IMR-90 (cell line): Measurements from ENCODE around the gene KPRP. TPM values are rescaled to one million over a fixed set of nuclear protein-coding genes. Genes with fewer than 3 reads are reported as not detected.

Experiments used
- ATAC-seq: fragments of 200-7000 bp; cut with Tn5 transposase; 2 replicates; pipeline ENCODE4 v1.9.1; 2020; ENCODE audit warnings: low read depth, mild to moderate bottlenecking, moderate library complexity
- BruUV-seq: library from RNA; stranded (reverse); fragments of 400-500 nt; replicated peaks from 2 replicates; lab custom pipeline; 2021; lab: Mats Ljungman, UMichigan
- CTCF ChIA-PET: fragments of 300-600 bp; formaldehyde crosslinking; extraction: SDS; loops from one replicate; lab custom pipeline; 2021; ENCODE audit warnings: antibody characterized with exemption; lab: Yijun Ruan, JAX
- POLR2A ChIA-PET: fragments of 300-600 bp; sonication (Branson Sonifier 250); formaldehyde crosslinking; loops from one replicate; lab custom pipeline; 2022; ENCODE audit warnings: antibody characterized with exemption; ENCODE audit not compliant: unreplicated experiment; lab: Charles Lee
- DNase-seq: peaks from one replicate; pipeline ENCODE4 v3.0.0; 2013
- H2AFZ ChIP-seq: replicated peaks from 2 replicates; pipeline ENCODE3; 2013; ENCODE audit warnings: low read length, mild to moderate bottlenecking; ENCODE audit not compliant: poor library complexity
- H2AK5ac ChIP-seq: 2 replicates; pipeline ENCODE4 v1.6.1; 2013; ENCODE audit warnings: low read depth, low read length, inconsistent platforms
- H2AK9ac ChIP-seq: replicated peaks from 2 replicates; pipeline ENCODE3; 2013; ENCODE audit warnings: mild to moderate bottlenecking, low read depth, low read length, moderate library complexity; ENCODE audit not compliant: poor library complexity
- H2BK120ac ChIP-seq: 2 replicates; pipeline ENCODE4 v1.6.1; 2013; ENCODE audit warnings: low read depth, low read length, inconsistent platforms
- H2BK15ac ChIP-seq: 3 replicates; pipeline ENCODE4 v1.6.1; 2013; ENCODE audit warnings: low read depth, low read length, inconsistent platforms
- H2BK20ac ChIP-seq: 2 replicates; pipeline ENCODE4 v1.6.1; 2013; ENCODE audit warnings: low read depth, mild to moderate bottlenecking, inconsistent platforms, low read length, moderate library complexity
- H2BK5ac ChIP-seq: 2 replicates; pipeline ENCODE4 v1.6.1; 2013; ENCODE audit warnings: mild to moderate bottlenecking, low read depth, low read length, inconsistent platforms; ENCODE audit not compliant: poor library complexity, severe bottlenecking
- H3K14ac ChIP-seq: replicated peaks from 2 replicates; pipeline ENCODE4 v1.6.1; 2013; ENCODE audit warnings: low read depth, low read length, inconsistent platforms
- H3K18ac ChIP-seq: 2 replicates; pipeline ENCODE4 v1.6.1; 2013; ENCODE audit warnings: low read depth, low read length, control low read depth
- H3K23ac ChIP-seq: 2 replicates; pipeline ENCODE4 v1.6.1; 2013; ENCODE audit warnings: low read depth, low read length, inconsistent platforms
- H3K27ac ChIP-seq: 2 replicates; pipeline ENCODE4 v1.5.1; 2013; ENCODE audit warnings: mild to moderate bottlenecking, control low read depth, low read length; ENCODE audit not compliant: insufficient read depth
- H3K27me3 ChIP-seq: 2 replicates; pipeline ENCODE4 v1.6.1; 2013; ENCODE audit warnings: low read length; ENCODE audit not compliant: control insufficient read depth, insufficient read depth
- H3K36me3 ChIP-seq: 2 replicates; pipeline ENCODE4 v1.6.1; 2013; ENCODE audit warnings: low read length, mixed read lengths; ENCODE audit not compliant: control insufficient read depth, insufficient read depth
- H3K4ac ChIP-seq: 2 replicates; pipeline ENCODE4 v1.6.1; 2013; ENCODE audit warnings: low read depth, low read length, inconsistent platforms
- H3K4me1 ChIP-seq: 2 replicates; pipeline ENCODE4 v1.6.1; 2013; ENCODE audit warnings: low read length, mixed read lengths; ENCODE audit not compliant: control insufficient read depth, insufficient read depth
- H3K4me2 ChIP-seq: 2 replicates; pipeline ENCODE4 v1.6.1; 2013; ENCODE audit warnings: low read depth, mild to moderate bottlenecking, control low read depth, low read length, moderate library complexity
- H3K4me3 ChIP-seq: 2 replicates; pipeline ENCODE4 v1.5.1; 2013; ENCODE audit warnings: low read depth, mild to moderate bottlenecking, control low read depth, low read length, moderate library complexity; ENCODE audit not compliant: insufficient read depth
- H3K56ac ChIP-seq: 2 replicates; pipeline ENCODE4 v1.6.1; 2013; ENCODE audit warnings: low read length, inconsistent platforms; ENCODE audit not compliant: insufficient read depth; ENCODE audit errors: extremely low read depth
- H3K79me1 ChIP-seq, 2 experiments: 2 replicates each; pipeline ENCODE4 v1.6.1; 2013; ENCODE audit warnings: low read length in 2 of 2, inconsistent platforms in 1 of 2, low read depth in 1 of 2
- H3K9ac ChIP-seq: 2 replicates; pipeline ENCODE4 v1.6.1; 2013; ENCODE audit warnings: low read depth, low read length, control low read depth
- H3K9me1 ChIP-seq: 2 replicates; pipeline ENCODE4 v1.6.1; 2013; ENCODE audit warnings: low read length, inconsistent platforms; ENCODE audit not compliant: insufficient read depth
- H3K9me3 ChIP-seq: 2 replicates; pipeline ENCODE4 v1.6.1; 2013; ENCODE audit warnings: low read length; ENCODE audit not compliant: control insufficient read depth, insufficient read depth
- H4K20me1 ChIP-seq: 2 replicates; pipeline ENCODE4 v1.6.1; 2013; ENCODE audit warnings: low read length, inconsistent platforms; ENCODE audit not compliant: insufficient read depth
- H4K5ac ChIP-seq: 2 replicates; pipeline ENCODE4 v1.6.1; 2013; ENCODE audit warnings: mild to moderate bottlenecking, low read depth, low read length, control low read depth
- H4K8ac ChIP-seq, 2 experiments: 2 replicates each; pipeline ENCODE4 v1.6.1; 2013; ENCODE audit warnings: low read depth in 2 of 2, low read length in 2 of 2, control low read depth in 1 of 2, inconsistent platforms in 1 of 2
- H4K91ac ChIP-seq: 2 replicates; pipeline ENCODE4 v1.6.1; 2013; ENCODE audit warnings: low read depth, low read length, inconsistent platforms; ENCODE audit not compliant: insufficient read depth
- BHLHE40 ChIP-seq: fragments of 150-350 bp; IDR thresholded peaks from 2 replicates; pipeline ENCODE4 v1.6.1; 2016; ENCODE audit warnings: mild to moderate bottlenecking, low read depth, low read length
- CEBPB ChIP-seq: IDR thresholded peaks from 2 replicates; pipeline ENCODE4 v1.6.1; 2012; ENCODE audit warnings: low read depth, low read length, improper control_type of control experiment
- CHD1 ChIP-seq: IDR thresholded peaks from 2 replicates; pipeline ENCODE4 v1.6.1; 2012; ENCODE audit warnings: low read depth, low read length, improper control_type of control experiment
- CTCF ChIP-seq: conservative IDR thresholded peaks from 2 replicates; pipeline ENCODE4 v1.5.1; 2012; ENCODE audit warnings: mild to moderate bottlenecking, low read depth, low read length, improper control_type of control experiment
- MAZ ChIP-seq: IDR thresholded peaks from 2 replicates; pipeline ENCODE4 v1.6.1; 2012; ENCODE audit warnings: low read depth, mild to moderate bottlenecking, low read length, improper control_type of control experiment, moderate library complexity, borderline replicate concordance
- MXI1 ChIP-seq: IDR thresholded peaks from 2 replicates; pipeline ENCODE4 v1.6.1; 2012; ENCODE audit warnings: low read depth, mild to moderate bottlenecking, low read length, moderate library complexity, borderline replicate concordance
- NFE2L2 ChIP-seq: fragments of 150-350 bp; IDR thresholded peaks from 2 replicates; pipeline ENCODE4 v1.6.1; 2016; ENCODE audit warnings: low read depth, mild to moderate bottlenecking, low read length
- POLR2A ChIP-seq: IDR thresholded peaks from 2 replicates; pipeline ENCODE4 v1.6.1; 2012; ENCODE audit warnings: mild to moderate bottlenecking, low read depth, low read length
- RAD21 ChIP-seq: IDR thresholded peaks from 2 replicates; pipeline ENCODE4 v1.6.1; 2012; ENCODE audit warnings: low read length, improper control_type of control experiment
- RCOR1 ChIP-seq: IDR thresholded peaks from 2 replicates; pipeline ENCODE4 v1.6.1; 2012; ENCODE audit warnings: mild to moderate bottlenecking, low read length, improper control_type of control experiment; ENCODE audit not compliant: insufficient replicate concordance
- SMC3 ChIP-seq: fragments of 150-350 bp; IDR thresholded peaks from 2 replicates; pipeline ENCODE4 v1.6.1; 2016; ENCODE audit warnings: low read depth, mild to moderate bottlenecking, antibody characterized with exemption, low read length, moderate library complexity
- WGBS, 2 experiments: methylation state at CpG; one replicate each; pipeline versions ENCODE4 v1.1.5 to v1.1.7; 2013; ENCODE audit warnings: missing lambda C conversion rate in 2 of 2; ENCODE audit not compliant: insufficient read length in 1 of 2; ENCODE audit errors: extremely low coverage in 2 of 2; 5-methylcytosine and 5-hydroxymethylcytosine counted together
- dilution Hi-C: fragments of 300-500 bp; cut with HindIII; formaldehyde crosslinking; loops from one replicate; pipeline ENCODE4 v1.14.3; 2018; ENCODE audit warnings: low sequenced_read_pairs; ENCODE audit not compliant: unreplicated experiment
- in situ Hi-C: fragments of 300-500 bp; cut with MboI; formaldehyde crosslinking; loops from 3 replicates; pipeline ENCODE4 v1.14.3; 2019; ENCODE audit warnings: low sequenced_read_pairs, inconsistent platforms, mixed read lengths
- intact Hi-C: fragments of 100-400 bp; cut with micrococcal nuclease; formaldehyde crosslinking; loops from 2 replicates; pipeline ENCODE4 v1.10.0; 2022
- polyA plus RNA-seq, 3 experiments: library from polyadenylated mRNA; depleted of rRNA; stranded (reverse); fragments of >200 nt; gene quantifications; 2 replicates each; pipeline ENCODE4 v1.2.3, GENCODE V29; 2012; ENCODE audit warnings: low replicate concordance in 1 of 3
- total RNA-seq: library from RNA; depleted of rRNA; stranded (reverse); fragments of >200 nt; gene quantifications from 2 replicates; pipeline ENCODE4 v1.2.3, GENCODE V29; 2012
- TF ChIP-seq, protein P1 (sequence below): fragments of 150-350 bp; IDR thresholded peaks from 2 replicates; pipeline ENCODE4 v1.6.1; 2016; ENCODE audit warnings: low read depth, mild to moderate bottlenecking, low read length, moderate library complexity, borderline replicate concordance

Gene KPRP
- total and polyA plus RNA-seq, 2 of the 4 experiments (the other 2 are of a cell fraction) = not detected

DNA sequence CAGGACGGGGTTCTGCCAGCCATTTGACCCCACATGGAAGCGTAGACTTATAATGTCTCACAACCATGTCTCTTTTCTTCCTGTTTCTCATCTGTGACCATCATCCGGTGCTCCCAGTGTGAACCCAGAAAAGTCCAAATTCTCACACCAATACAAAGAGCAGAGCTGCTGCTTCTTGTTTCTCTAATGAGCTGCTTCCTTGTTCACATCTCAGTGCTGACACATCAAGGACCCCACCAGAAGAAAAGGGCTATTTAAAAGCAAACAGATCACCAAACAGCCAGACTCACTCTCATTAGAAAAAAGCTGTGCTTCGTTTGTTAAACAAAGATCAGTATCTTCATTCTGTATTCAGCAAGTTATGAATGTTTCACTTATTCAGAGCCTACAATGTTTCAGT, 37.9 kb downstream of the KPRP start:
- Histone ChIP-seq H3K9me1 (no peaks in the 10 kb centered on the region), H2BK20ac (no peak overlapping the region), H3K4me1 (no peaks in the 10 kb centered on the region), H3K4me2 (no peak overlapping the region), H4K8ac (no peak overlapping the region), H3K27ac (no peak overlapping the region), H3K36me3 (no peaks in the 10 kb centered on the region), H2AFZ (no peak overlapping the region), H2AK5ac (no peak overlapping the region), H3K27me3 (no peaks in the 10 kb centered on the region), H3K4ac (no peak overlapping the region), H2BK15ac (no peak overlapping the region), H2AK9ac (no peak overlapping the region), H4K5ac (no peak overlapping the region), H2BK120ac (no peak overlapping the region), H4K20me1 (no peaks in the 10 kb centered on the region), H2BK5ac (no peak overlapping the region), H3K14ac (no peak overlapping the region), H3K79me1 (no peaks in the 10 kb centered on the region), H3K18ac (no peak overlapping the region), H3K23ac (no peak overlapping the region), H3K4me3 (no peak overlapping the region), H4K91ac (no peak overlapping the region), H3K9ac (no peak overlapping the region), H3K56ac (no peak overlapping the region), H3K9me3 (no peaks in the 10 kb centered on the region; the same call in 1 of the 2 replicates)
- intact Hi-C loops = no loop called here
- TF ChIP-seq MAZ (no peak), MXI1 (no peak), BHLHE40 (no peak), CTCF (no peak), POLR2A (no peak), RCOR1 (no peak), NFE2L2 (no peak), CEBPB (no peak), RAD21 (no peak), CHD1 (no peak), SMC3 (no peak)
- TF ChIP-seq, protein P1, sequence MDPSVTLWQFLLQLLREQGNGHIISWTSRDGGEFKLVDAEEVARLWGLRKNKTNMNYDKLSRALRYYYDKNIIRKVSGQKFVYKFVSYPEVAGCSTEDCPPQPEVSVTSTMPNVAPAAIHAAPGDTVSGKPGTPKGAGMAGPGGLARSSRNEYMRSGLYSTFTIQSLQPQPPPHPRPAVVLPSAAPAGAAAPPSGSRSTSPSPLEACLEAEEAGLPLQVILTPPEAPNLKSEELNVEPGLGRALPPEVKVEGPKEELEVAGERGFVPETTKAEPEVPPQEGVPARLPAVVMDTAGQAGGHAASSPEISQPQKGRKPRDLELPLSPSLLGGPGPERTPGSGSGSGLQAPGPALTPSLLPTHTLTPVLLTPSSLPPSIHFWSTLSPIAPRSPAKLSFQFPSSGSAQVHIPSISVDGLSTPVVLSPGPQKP = no peak
- ChIA-PET POLR2A (no interaction called here), CTCF (no interaction called here)
- BruUV-seq = no TSS peak
- WGBS, 2 experiments = 10% methylated on average over 2 of the region's 4 CpGs; no CpG with 5 or more reads in 1 of the 2 experiments
- DNase-seq (no peak), ATAC-seq (no peak)
- dilution Hi-C loops = no loop called here
- in situ Hi-C loops = no loop called here
